ENCODE data around the gene APOO.

- no peak for TF ChIP-seq CTCF (IDR thresholded peaks at IDR 0.05; ENCODE audit: poor library complexity, severe bottlenecking)
- no peak for TF ChIP-seq EP300 (conservative IDR thresholded peaks at IDR 0.05; ENCODE audit: poor library complexity, severe bottlenecking)
- no peak for TF ChIP-seq REST (IDR thresholded peaks at IDR 0.05; ENCODE audit: borderline replicate concordance)
- no peak for TF ChIP-seq POLR2AphosphoS5 (IDR thresholded peaks at IDR 0.05)
- TF ChIP-seq TAF1 (IDR thresholded peaks at IDR 0.05; ENCODE audit: low read depth): no peak
Measured at GRCh38 chrX:23851544-23851943, 56.2 kb downstream of the APOO start.

All from neural cell (in vitro differentiated cells).